ELF-1 (cell line): ENCODE results near the gene PANX1.
"Not testable (repeated sequence)": the region's sequence is repeated elsewhere in the genome, so short reads cannot be mapped to it uniquely, and the experiment has no call there.

ENCODE experiments used
- DNase-seq: peaks from one replicate; pipeline ENCODE4 v3.0.0-alpha.2; 2016; ENCODE audit warnings: low read depth, low spot score

Gene PANX1, protein sequence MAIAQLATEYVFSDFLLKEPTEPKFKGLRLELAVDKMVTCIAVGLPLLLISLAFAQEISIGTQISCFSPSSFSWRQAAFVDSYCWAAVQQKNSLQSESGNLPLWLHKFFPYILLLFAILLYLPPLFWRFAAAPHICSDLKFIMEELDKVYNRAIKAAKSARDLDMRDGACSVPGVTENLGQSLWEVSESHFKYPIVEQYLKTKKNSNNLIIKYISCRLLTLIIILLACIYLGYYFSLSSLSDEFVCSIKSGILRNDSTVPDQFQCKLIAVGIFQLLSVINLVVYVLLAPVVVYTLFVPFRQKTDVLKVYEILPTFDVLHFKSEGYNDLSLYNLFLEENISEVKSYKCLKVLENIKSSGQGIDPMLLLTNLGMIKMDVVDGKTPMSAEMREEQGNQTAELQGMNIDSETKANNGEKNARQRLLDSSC

DNA sequence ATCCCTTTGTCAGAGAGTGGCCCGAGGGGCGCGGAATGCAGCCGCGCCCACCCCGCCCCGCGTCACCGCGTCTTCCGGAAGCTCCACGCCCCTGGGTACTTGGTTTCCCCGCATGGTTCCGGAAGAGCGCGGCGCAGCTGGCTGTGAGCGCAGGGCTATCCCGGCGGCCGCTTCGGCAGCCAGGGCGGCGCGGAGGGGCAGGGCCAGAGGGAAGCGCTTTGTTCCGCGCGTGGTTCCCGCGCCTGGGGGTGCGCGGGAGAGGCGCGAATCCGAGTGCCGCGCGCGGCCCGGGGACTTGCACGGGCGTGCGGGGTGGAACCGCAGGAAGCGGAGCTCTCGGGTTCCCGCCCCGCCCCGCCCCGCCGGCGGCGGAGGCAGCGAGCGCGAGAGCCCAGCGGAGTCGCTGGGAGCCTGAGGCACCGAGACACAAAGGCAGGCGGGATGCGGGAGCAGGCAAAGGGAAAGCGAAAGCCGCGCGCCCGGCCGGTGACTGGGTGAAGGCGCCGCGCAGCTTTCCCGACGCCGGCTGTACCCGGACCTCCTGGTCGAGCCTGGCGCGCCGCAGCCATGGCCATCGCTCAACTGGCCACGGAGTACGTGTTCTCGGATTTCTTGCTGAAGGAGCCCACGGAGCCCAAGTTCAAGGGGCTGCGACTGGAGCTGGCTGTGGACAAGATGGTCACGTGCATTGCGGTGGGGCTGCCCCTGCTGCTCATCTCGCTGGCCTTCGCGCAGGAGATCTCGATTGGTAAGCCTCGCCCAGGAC, at the start of gene PANX1:
Gene PANX1 (plus strand): TSS at position 96 of the 766 bp plus-strand sequence. CDS start 472 bp downstream, at position 568.
- DNase-seq, result peak; percentile 93

DNA sequence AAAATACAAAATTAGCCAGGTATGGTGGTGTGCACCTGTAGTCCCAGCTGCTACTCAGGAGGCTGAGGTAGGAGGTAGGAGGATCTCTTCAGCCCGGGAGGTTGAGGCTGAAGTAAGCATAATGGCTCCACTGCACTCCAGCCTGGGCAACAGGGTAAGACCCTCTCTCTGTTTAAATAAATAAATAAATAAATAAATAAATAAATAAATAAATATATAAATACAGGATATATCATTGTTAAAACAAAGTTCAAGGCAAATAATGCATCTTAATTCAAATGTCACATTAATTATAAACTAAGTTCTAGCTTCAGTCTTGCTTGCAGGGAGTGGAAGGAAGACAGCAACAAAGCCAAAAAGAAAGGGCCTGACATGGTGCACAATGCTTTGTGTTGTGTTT, 44.5 kb upstream of the PANX1 start:
- no peak for DNase-seq

DNA sequence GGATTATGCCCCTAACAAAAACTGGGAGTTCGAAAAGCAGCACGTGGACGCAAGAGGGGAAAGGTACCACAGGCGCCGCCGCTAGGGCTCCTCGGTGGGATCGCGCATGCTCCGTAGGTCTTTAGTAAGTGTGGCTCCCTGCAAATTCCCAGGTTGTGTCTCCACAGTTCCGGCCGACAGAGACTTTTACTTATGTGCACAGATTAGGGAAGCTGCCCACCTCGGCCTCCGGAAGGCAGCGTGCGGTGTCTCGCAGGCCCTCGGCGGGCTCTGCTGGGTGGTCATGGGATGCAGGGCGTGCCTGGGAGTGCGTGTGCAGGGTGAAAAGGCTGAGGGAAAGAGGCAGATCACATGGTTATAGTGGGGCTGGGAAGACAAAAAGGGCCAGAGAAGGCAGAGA, 39.7 kb upstream of the PANX1 start:
- DNase-seq, result no peak

DNA sequence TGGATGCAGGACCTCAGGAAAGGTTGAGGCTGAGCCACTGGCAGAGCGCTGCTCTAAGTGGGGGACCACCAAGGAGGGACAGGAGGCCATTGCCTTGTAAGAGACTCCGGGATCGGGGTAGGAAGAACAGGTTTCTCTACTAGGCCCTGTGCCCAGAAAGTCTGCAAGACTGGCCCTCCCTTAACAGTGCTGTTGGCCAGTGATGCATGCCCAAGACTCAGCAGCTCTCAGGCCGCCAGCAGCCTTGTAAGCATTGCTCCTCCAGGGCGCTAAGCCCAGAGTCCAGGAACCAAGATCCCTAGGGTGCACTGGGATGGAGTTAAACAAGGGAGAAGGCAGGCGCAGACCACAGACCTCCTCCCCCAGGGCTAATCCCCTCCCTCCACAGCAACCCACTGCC, 39.3 kb upstream of the PANX1 start:
- DNase-seq, result no peak

DNA sequence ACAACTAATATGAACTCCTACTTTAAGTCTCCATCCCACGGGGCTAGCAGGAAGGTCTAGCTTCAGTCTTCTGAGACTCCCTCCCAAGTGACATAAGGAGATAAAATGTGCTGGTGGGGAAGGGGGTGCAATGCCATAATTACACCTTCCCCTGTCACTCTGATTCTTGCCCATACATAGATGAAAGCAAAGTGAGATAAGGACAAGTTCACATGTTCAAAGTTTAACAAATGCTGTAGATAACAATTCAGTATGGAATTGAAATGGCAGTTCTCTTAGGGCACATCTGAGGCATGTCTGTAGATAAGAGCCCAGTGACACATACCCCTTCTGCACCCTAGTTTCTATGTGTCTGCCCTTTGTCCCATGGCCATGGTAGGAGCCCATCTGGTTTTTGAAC, 38.2 kb upstream of the PANX1 start:
- DNase-seq, result no peak

DNA sequence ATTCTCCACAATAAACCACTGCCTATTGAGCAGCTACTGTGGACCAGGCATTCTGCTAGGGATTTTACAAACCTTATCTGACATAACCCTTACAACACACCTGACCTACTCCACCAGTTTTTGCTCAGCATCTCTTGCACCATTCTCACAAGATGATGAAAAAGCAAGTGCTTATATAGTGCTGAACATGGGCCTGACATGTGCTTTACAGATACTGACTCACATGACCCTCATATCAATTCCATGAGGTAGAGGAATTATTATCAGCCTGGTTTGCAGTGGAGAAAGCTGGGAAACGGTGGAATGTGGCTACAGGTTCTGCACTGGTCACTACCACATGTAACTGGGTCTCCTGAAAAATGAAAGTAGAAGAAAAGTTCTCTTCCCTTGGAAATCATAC, 37.5 kb upstream of the PANX1 start:
- DNase-seq, result no peak

DNA sequence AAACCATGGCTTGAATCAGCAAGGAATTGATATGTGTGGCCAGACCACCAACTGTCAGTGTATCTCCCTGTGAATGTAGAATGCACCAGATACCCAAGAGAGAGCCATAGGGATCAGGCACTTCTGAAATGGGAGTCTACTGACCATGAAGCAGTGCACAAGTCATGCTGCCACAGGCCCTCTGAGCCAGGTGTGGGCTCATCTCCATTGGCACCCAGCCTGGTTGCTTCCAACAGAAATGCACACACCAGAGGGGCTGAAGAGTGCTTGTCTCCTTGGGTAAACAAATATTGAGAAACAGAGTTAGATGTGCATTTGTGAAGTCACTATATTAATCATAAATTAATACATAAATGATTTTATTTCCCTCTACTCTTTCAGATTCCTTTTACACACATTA, 28.4 kb upstream of the PANX1 start:
- DNase-seq, result no peak

DNA sequence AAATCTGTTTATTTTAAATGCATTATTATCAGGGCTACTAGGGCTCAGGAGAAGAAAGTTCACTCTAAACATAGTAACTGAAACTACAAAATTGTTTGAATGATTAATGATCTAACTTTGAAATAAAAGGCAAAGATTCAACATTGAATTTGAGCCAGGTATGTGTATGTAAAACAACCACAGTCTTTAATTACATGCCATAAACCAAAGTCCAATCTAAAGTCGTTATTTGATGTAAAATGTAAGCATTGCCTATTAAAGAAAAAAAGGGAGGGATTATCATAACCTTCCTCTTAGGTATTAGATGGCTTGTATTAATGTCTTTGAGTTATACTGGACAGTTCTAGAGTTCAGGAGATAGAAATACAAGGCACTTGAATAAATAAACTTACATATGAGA, 25.2 kb upstream of the PANX1 start:
- DNase-seq, result no peak

DNA sequence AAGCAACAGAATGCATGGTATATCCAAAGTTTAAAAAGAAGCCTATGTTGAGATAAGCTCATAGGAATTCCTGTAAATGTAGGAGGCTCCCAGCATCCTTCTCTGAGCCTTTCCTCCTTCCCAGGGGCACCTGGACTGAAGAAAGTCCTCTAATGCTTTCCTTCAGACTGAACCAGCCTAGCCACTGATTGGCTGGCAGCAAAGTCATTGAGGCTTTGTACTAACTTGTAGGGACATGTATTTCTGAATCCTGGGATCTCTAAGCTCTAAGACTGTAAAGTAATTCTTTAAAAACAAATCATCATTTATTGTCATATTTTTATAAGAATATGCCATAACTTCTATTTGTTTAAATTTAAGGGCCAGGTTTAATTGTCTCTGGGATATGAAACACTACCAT, 23.9 kb upstream of the PANX1 start:
- DNase-seq, result no peak

DNA sequence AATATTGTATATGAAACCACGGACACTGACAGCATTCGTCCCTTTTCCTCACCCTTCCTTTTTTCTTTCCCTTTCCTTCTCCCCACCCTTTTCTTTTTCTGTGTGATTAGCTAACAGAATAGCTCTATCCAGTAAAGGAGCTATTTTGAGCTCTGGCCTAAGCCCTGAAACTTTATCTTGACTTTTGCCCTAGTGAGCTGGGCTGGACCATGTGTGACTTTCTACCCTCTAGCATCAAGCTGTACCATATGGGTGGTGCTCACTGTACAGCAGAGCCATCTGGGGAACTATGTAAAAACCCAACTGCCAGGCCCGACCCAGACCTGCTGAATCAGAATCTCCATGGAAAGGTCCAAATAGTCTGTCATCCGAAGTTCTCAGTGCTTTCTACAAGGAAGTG, 21.9 kb upstream of the PANX1 start:
- DNase-seq, result no peak

DNA sequence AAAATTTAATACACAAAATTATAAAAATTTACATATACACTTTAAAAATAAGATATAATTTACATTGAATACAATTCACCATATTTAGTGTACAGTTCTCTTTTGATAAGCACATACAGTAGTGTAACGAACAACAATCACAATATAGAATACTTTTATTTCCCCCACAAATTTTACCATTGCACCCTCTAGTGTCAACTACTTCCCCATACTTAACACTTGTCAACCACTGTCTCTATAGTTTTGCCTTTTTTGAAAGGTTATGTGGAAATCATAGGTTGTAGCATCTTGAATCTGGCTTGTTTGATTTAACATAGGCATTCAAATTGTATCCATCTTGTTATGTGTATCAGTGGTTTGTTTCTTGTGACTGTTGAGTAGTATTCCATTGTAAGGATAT, 21.3 kb upstream of the PANX1 start:
- no peak for DNase-seq

DNA sequence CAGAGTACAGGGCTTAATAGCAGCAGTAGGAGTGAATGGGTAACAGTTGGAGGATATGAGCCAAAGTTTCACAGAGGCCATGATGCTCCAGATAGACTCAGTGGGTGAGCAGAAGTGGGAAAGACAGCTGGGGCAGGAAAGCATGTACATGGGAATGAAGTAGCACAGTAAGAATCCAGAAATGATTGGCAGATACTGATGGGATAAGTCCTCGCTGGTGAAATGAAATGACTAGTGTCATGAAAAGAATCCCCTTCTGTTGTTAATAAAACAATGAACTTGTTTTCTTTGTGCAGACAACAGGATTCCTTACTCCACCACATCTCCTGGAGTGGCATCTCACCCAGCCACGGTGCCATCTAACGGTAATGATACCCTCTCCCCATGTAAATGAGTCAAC, 17.4 kb upstream of the PANX1 start:
- DNase-seq, result no peak

DNA sequence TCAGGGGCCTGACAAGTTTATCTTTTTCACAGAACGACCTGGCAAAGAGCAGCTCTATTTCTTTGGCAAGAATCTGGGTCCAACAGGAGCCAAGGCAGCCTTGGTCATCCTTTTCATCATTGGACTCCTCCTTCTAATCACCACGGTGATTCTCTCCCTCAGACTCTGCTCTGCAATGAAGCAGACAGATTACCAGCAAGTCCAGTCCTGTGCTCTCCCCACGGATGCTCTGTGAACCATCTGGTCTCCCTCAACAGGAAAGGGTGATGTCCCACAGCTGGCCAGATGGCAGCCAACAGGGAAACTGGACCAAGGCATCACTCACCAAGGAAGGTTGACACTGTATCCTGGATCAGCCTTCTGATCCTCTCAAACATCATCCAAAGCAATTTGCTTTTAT, 17.0 kb upstream of the PANX1 start:
- no peak for DNase-seq

DNA sequence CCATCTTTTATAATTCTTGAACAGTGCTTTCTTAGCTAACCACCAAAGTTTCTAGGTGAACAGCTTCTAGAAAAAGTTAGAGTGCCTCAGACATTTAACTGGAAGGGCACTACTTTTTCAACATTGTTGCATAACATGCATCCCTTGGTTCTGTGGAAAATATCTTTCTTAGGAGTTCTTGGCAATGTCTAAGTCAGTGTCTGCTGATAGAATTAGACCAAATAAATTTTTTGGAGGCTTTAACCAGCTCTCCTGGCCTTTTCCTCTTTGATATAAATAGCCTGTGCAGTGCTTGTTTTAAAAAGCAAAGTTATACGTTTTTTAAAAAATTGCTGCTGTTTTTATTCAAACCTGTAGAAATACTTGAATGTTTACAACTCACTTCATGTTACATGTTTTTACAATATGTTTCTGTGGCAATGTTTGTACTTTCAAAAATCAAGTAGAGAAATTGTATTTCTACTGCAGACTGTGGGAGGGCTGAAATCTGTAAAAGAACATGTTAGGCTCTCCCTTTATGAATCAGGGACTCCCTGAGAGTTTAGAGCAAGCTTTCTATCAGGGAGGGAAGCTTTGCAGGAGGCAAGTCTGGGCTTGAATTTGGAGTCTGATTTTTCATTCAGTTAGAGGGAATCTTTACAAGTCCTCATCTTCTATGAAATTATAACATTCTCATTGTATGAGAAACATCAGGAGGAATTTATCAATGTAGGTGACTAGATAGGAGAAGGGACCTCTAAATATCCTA, 16.3 kb upstream of the PANX1 start:
- DNase-seq, result no peak

DNA sequence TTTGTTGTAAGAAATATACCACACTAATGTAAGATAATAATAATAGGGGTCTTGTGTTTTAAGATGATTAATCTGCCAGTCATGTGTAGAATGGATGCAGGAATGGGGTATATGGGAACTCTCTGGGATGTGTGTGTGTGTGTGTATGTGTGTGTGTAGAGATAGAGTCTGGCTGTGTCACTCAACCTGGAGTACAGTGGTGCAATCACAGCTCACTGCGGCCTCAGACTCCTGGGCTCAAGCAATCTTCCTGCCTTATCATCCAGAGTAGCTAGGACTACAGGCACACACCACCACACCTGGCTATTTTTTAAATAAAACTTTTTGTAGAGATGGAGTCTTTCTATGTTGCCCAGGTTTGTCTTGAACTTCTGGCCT, 11.5 kb upstream of the PANX1 start:
- no peak for DNase-seq

DNA sequence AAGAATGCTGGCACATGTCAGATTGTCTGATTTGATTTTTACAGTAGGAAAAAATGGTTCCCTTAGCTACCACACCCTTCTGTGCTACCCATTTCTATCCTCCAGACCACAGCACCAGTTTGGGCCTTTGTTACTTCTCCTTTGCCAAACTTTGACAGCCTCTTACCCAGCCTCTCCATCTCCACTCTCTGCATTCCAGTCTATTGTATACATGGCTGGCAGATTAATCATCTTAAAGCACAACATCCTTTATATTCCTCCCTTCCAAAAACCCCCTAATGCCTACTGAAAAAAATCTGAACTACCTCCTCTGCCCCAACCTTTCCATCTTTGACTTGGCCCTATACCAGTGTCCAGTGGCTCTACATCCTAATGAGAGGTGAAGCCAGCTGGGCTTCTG, 10.8 kb upstream of the PANX1 start:
- no peak for DNase-seq

DNA sequence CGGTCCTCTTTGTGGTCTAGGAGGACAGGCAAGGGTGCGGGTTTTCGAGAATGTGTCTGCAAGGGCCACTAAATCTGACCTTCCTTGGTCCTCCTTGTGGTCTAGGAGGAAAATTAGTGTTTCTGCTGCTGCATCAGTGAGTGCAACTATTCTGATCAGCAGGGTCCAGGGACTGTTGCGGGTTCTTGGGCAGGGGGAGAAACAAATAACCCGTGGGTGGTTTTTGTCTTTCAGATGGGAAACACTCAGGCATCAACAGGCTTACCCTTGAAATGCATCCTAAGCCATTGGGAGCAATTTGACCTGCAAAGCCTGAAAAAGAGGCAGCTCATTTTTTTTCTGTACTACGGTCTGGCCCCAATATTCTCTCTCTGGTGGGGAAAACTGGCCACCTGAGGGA, 9.0 kb upstream of the PANX1 start:
- DNase-seq, result not testable (repeated sequence)

DNA sequence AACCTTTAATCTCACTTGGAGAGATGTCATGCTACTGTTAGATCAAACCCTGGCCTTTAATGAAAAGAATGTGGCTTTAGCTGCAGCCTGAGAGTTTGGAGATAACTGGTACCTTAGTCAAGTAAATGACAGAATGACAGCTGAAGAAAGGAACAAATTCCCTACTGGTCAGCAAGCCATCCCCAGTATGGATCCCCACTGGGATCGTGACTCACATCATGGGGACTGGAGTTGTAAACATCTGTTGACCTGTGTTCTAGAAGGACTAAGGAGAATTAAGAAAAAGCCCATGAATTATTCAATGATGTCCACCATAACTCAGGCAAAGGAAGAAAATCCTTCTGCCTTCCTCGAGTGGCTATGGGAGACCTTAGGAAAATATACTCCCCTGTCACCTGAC, 8.1 kb upstream of the PANX1 start:
- DNase-seq, result not testable (repeated sequence)

DNA sequence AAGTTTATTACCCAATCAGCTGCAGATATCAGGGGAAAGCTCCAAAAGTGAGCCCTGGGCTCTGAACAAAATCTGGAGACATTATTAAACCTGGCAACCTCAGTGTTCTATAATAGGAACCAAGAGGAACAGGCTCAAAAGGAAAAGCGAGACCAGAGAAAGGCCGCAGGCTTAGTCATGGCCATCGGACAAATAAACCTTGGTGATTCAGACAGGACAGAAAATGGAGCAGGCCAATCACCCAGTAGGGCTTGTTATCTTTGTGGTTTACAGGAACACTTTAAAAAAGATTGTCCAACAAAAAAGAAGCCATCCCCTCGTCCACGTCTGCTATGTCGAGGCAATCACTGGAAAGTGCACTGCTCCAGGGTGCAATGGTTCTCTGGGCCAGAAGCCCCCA, 7.7 kb upstream of the PANX1 start:
- DNase-seq, result no peak

DNA sequence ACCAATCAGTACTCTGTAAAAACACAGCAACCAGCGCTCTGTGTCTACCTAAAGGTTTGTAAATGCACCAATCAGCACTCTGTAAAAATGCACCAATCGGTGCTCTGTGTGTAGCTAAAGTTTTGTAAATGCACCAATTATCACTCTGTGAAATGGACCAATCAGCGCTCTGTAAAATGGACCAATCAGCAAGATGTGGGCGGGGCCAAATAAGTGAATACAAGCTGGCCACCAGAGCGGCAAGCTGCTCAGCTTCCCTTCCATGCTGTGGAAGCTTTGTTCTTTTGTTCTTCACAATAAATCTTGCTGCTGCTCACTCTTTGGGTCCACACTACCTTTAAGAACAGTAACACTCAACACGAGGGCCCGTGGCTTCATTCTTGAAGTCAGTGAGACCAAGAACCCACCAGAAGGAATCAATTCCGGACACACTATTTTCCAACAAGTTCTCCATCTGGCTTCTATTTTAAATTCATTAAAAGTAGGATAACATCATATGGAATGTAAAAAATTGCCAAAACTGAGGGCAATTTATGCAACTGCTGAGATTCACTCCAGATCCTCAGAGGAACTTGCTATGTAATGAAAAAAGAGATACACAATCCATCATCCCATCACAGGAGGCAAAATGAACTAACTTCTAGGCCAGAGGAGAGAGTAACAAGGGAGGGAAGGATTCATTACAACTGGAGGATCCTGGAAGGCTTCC, 3.1 kb upstream of the PANX1 start:
- DNase-seq, result no peak

DNA sequence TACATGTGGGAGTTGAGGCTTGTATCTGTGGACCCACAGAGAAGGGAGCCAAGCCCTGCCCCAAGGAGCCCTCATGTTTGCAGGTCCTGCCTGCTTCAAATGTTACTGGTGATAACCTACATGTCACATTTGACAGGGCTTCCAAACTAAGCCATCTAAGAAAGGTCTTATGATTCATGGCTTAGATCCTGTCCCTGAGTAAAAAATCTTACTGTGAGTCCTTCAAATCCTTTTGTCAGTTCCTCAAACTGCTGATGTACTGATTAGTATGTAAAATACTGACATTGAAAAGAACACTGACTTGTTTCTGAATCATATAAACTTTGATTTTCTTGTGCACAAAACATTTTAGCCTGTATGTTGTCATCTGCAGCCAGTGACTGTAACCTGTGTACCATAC, 1.0 kb upstream of the PANX1 start:
- no peak for DNase-seq

DNA sequence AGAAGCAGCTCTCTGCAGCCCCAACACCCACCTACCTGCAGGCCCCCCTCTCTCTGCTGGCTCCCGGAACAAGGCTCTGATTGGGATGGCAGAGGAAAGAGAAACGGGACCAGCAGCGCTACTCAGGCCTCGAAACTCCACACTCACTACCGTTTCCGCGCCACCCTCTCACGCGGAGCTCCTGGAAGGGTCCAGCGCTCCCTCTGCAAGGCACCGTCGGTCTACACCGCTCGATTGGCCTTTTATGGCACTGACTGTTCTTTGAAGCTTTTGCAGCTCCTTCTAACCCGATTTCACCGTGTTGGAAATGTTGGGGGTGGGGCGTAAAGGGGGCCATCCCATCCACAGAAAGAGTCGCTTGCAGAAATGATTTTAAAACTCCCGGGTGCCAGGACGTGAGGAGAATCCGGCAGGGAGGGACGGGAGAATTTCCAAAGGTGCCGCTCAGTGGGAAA, 323 bp upstream of the PANX1 start:
- DNase-seq, result no peak
